DMS153 (cell line): ENCODE data around the gene COMMD6.
"Not testable (repeated sequence)": the region's sequence is repeated elsewhere in the genome, so short reads cannot be mapped to it uniquely, and the experiment has no call there.

Source experiments
- DNase-seq: peaks from one replicate; lab custom pipeline; 2025; lab: John Stamatoyannopoulos, UW

COMMD6 gene

DNA sequence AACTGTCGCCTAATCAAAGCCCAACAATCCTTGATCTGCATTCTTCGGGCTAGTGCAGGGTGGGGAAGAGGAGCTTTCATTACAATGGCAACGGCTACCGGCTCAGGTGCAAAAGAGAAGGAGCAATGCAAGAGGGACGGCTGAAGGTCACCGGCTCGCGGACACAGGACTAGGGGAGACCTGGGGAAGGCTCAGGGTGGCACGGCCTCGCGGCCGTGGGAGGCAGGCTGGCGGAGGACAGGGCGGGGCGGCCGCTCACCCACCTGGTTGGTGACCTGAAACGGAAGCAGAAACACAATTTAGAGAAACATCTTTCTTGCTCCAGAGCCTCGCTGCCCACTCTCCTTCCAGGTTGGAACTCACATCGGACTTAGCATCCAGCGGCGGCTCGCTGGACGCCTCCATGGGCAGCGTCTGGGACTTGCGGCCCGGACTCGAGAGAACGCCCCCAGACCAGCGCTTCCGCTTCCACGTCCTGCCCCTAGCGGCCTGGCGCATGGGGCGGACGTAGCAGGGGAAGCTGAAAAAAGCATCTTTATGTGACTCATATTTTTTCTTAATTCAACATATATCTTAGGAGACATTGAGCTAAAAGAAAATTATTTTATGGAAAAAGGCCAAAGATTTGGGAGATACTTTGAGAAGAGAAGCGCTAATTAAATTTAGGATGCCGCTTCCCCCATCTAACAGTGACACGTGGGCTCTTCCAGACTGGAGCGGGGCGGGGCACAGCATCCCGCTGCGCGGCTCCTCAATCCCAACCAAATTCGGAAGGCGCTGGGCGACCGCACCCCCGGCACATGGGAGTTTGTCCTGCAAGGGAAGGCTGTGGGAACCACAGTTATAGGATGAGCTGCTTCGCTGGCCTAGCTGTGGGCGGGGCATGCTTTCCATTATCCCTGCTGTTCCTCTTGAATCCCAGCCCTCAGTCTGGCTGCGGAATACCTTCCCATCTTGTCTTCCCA lies at the start of gene COMMD6:
Gene COMMD6 (minus strand): TSS at position 441 of the 965 bp plus-strand sequence. CDS start 36 bp downstream, at position 405.
- DNase-seq, result peak; percentile 90

- no peak for DNase-seq
Observed at GRCh38 chr13:75585153-75585552, 47.5 kb upstream of the COMMD6 start.

DNA sequence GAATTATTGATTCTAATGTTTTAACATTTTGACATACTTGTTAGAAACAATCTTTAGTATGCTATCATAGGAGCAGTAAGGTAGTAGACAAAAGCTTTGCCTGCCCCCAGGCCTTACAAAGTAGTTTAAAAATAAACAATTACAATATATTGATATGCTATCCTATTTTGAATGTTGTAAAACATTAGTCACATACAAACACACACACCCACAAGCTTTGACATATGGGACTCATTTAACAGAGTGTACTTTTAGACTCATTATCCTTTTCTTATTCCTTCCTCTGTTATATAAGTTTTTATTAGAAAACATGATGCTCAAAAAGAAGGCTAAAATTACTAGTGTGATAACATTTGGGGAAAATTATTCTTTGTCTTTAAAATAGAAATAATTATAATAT lies 45.5 kb upstream of the COMMD6 start:
- DNase-seq, result no peak

- DNase-seq, result no peak
Observed at GRCh38 chr13:75581874-75582640, 44.4 kb upstream of the COMMD6 start.

DNA sequence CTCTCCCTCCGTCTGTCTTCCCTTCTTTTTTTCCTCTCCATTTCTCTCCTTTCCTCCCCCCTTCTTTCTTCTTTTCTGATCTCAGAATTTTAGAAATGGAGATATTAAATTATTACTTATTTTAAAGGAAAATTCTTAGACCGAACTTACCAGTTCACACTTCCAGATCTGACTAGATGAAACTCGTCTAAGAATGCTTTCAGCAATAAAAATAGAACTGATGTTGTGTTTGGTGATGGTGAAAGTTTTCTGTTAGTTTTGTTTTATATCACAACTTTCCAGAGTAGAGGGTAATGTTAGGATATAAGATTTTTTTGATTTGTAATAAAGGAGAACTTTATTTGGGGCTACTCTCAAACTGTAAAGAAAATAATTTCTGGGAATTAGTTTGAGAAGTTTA lies 41.9 kb upstream of the COMMD6 start:
- DNase-seq, result no peak

GRCh38 chr13:75569576-75569975 lies 31.9 kb upstream of the COMMD6 start:
- no peak for DNase-seq

- no peak for DNase-seq
Observed at GRCh38 chr13:75566658-75567057, 29.0 kb upstream of the COMMD6 start.

DNA sequence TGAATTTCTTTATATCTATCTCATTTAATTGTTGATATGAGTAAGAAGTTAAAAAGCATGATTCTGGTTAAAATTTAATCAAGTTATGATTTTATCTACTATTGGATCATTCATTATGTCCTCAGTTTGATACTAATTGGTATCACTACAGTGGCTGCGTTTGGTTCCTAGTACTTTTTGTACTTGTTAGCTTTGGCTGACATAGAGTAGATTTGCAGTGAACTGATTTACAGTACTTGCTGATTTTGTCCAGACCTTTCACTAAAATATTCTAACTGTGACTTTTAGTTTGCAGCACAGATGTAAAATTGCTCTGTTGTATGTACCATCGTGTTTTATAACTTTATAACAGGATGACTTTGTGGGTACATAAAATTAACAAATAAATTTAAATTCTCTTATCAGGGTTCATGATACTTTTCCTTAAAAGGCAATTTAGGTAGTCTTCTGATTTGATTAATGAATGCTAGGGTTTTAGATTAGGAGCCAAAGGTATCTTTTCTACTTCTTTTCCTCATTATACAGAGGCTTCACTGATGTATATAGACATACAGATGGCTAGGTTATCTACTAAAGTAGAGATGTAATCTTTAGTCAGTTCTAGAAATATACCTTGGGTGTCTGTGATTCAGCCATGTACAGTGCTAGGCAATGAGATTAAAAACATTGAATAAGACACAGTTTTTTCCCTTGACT lies 20.7 kb upstream of the COMMD6 start:
- DNase-seq, result no peak

GRCh38 chr13:75556961-75557360 lies 19.3 kb upstream of the COMMD6 start:
- DNase-seq, result no peak

- DNase-seq, result no peak
Observed at GRCh38 chr13:75555836-75556235, 18.2 kb upstream of the COMMD6 start.

DNA sequence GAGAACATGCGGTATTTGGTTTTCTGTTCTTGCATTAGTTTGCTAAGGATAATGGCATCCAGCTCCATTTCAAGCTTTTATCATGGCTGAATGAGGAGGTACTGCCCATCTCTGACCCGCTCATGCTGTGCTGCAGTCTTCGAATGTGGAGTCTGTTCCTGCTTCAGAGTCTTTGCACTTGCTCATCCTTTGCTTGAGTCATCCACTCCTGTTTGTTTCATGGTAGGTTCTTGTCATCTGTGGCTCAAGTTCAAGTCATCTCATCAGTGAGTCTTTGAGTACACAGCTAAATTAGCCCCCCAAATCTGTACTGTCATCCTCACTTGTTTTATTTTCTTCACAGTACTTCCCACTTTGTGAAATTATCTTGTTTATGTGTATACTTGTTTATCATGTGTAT lies 17.3 kb upstream of the COMMD6 start:
- no peak for DNase-seq

- DNase-seq, result no peak
Observed at GRCh38 chr13:75554464-75554863, 16.8 kb upstream of the COMMD6 start.

DNA sequence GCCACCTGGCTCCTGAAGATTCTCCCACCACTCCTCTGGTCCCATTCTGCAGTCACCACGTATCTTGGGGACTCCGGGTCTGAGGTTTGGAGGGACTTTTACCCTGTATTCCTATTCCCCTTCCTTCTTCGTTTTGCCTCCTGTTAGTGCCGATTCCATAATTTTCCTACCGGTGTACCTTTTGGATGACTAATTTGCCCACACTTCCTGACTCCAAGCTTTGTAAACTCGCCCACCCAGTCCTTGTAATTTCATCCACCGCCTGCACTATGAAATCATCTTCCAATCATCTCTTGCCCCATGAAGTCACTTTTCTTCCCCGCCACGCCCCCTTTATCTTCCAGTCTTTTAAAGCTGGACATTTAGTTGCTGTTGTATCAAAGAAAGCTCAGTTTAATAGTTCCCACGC lies 12.5 kb upstream of the COMMD6 start:
- DNase-seq, result no peak

DNA sequence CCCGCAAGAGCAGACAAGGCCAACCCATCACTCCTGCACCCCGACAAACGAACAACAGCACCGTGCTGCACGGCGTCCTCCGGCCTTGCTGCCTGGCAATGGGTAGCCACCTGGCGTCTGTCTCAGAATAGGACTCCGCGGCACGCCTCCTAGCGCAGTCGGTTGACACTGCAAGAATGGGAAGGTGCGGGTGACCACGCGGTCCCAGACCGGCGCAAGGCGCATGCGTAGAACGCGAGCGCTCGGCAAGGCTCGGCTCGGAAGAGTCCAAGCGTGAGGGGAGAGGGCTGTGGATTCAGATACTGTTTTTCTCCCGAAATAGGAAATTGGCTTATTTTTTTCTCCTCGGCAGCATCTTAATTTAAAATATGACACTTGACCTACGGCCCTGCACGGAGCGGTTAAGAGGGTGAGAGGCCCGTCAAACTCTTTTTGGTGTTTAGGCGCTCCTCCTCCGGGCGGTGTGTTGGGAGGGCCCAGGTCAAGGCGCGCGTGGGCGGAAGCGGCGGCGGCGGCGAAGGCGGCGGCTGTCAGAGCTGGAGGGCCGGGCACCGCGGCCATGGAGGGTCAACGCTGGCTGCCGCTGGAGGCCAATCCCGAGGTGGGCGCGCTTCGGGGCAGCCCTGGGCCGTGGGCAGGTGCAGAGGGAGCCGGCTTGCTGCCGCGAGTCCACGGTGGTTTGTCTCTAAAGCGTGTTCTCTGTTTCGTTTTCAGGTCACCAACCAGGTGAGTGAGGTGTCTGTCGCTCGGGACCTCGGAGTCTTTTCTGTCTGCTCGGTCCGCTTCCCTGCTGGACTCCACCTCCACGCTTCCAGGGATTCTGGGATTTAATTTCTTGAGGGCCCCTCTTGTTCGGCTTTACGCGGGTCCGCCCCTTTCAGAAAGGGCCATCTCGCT lies 11.9 kb upstream of the COMMD6 start, which contains the start of gene UCHL3:
Gene UCHL3 (plus strand): TSS at position 530 of the 897 bp plus-strand sequence. CDS start 30 bp downstream, at position 560.
- DNase-seq, result peak; percentile 94

- no peak for DNase-seq
Observed at GRCh38 chr13:75547917-75548316, 10.3 kb upstream of the COMMD6 start.

DNA sequence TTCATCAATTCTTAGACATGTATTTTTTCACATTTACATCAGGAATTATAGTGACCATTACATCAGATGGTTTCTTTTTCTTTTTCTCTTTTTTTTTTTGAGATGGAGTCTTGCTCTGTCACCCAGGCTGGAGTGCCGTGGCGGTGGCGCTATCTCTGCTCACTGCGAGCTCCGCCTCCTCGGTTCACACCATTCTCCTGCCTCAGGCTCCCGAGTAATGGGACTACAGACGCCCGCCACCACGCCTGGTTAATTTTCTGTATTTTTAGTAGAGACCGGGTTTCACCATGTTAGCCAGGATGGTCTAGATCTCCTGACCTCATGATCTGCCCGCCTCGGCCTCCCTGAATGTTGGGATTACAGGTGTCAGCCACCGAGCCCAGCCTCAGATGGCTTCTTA lies 7.7 kb upstream of the COMMD6 start:
- not testable (repeated sequence) for DNase-seq

DNA sequence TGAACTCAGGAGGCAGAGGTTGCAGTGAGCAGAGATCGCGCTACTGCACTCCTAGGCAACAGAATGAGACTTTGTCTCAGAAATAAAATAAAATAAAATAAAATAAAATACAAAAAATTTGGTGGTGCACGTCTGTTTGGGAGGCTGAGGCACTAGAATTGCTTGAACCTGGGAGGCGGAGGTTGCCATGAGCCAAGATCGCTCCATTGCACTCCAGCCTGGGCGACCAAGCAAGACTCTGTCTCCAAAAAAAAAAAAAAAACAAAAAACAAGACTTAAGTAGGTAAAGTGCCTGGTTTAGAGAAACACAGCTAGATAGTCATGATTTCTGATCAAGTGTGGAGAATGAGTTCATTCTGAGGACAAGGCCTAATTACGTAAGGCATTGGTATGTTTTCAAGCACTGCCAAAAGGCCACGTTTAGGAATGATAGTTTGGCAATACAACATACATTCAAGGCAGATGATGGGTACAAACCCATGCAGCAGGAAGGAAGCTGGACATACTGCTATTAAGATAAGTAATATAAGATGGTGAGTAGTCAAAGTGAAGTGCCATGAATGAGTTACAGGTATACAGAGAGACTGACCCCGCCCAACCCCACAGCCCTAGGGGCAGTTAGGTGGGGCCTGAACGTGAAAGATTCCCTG lies 7.2 kb upstream of the COMMD6 start:
- no peak for DNase-seq

DNA sequence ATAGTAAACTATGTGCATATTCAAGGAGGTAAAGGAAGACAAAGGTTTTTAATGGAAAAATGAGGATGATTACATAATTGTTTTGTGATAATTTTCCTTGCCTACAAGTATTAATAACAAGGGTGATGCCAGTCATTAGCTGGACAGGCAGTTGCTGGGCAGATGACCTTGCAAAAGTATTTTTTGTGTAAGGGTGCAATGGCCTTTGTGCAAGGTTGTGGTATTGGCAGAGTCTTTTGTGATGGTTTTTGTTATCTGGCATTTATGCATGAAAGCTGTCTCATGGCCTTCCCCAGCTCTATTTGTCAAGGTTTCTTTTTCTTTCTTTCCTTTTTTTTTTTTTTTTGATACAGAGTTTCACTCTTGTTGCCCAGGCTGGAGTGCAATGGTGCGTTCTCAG lies 4.3 kb upstream of the COMMD6 start:
- no peak for DNase-seq

DNA sequence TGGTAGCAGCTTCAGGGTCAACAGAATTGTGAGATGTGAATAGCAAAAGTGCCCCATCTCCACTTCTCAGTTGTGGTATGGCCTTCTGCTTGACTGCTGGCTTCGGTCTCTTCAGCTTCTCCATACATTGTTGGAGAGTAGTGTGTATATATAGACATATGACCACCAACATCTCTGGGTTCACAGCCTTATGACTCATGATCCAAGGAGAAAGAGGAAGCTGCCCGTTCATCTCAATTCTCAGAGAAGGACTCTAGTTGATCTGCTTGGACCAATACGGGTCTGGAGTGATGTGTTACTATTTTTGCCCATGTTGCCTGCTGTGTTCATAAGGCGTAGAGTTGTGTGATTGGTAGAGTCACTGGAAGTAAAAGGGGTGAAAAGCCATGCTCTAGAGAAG lies 3.6 kb upstream of the COMMD6 start:
- DNase-seq, result no peak

DNA sequence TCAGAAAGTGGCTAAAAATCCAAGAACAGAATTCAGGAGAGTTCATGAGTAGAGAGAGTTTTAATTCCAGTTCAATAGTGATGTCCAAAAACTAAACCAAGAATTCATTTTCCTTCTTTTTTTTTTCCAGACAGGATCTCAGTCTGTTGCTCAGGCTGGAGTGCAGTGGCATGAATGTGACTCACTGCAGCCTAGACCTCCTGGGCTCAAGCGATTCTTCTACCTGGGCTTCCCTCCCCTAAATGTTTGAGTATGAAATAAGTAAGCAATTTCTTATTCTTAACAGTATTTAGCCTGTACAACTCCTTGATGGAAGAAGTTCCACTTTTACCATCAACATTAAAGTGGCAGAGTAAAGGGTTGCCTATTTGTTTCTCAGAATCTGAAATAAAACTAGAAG lies 3.8 kb downstream of the COMMD6 start:
- no peak for DNase-seq

DNA sequence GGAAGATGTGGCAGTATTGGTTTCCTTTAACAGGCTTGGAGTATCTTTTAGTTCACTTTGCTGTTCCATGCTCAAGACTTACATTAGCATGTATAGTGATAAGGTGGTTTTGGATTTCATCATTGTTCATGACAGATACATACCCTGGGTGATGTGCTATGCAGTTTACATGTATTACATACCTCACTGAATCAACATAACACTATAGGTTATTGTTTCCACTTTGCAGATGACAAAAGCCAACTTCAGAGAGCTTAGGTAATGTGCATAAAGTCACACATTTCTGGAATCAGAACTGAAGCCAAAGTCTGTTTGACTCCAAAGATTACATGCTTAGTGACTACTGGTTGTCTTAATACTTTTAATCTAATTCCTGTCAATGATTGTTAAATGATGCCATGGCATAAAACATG lies 7.1 kb downstream of the COMMD6 start:
- DNase-seq, result no peak
